ENCODE results near the gene DRC3. TPM values are rescaled to one million over a fixed set of nuclear protein-coding genes. Genes with fewer than 3 reads are reported as not detected.

Gene DRC3
- total RNA-seq, 1 experiment from 2014 or later: 0.68 TPM

- H2BK12ac ChIP-seq (ENCODE audit: insufficient read length, low read depth, low read length): no peak overlapping the region
- H3K4me3 Mint-ChIP-seq: no peak overlapping the region
- no peak overlapping the region for H3T11ph ChIP-seq (ENCODE audit: low read length)
- no peaks in the 10 kb centered on the region for H4K20me1 ChIP-seq (ENCODE audit: control insufficient read depth, insufficient read depth, insufficient read length)
- no peaks in the 10 kb centered on the region for H3K23me2 ChIP-seq (ENCODE audit: insufficient read length, low read depth, low read length, poor library complexity, severe bottlenecking)
- no peaks in the 10 kb centered on the region for H3K4me1 Mint-ChIP-seq
- H3K36me3 Mint-ChIP-seq (ENCODE audit: insufficient read depth in 1 of 3, low read depth in 3 of 3): peaks cover 21 to 74% (median 43%) of the 10 kb centered on the region in 3 experiments; a peak in 6 of 7 replicates
- H3K9ac ChIP-seq (ENCODE audit: extremely low read depth, insufficient read length, low read length): no peak overlapping the region
- no peaks in the 10 kb centered on the region for H3K27me3 Mint-ChIP-seq (ENCODE audit: low read depth)
- H3K56ac ChIP-seq (ENCODE audit: insufficient read length, low read depth, low read length): no peak overlapping the region
- no peak for DNase-seq
- no peak overlapping the region for H3K18ac ChIP-seq (ENCODE audit: insufficient read length, low read depth, low read length)
- no peak overlapping the region; a peak in 1 of 7 replicates for H3K27ac Mint-ChIP-seq
- no peak overlapping the region for H2BK5ac ChIP-seq (ENCODE audit: insufficient read length, low read length)
- H2BK20ac ChIP-seq (ENCODE audit: low read depth, low read length, poor library complexity, severe bottlenecking): no peak overlapping the region
- no CpG with 5 or more reads among the region's 5 CpGs for WGBS (ENCODE audit: extremely low coverage, insufficient read length, low lambda C conversion rate)
- no peaks in the 10 kb centered on the region for H3K27me3 ChIP-seq (ENCODE audit: insufficient read depth, low read length)
- H3K23ac ChIP-seq (ENCODE audit: insufficient read length, low read depth, low read length): no peak overlapping the region
- H2BK120ac ChIP-seq (ENCODE audit: low read depth, low read length, poor library complexity, severe bottlenecking): no peak overlapping the region
- no peaks in the 10 kb centered on the region for H3K4me1 ChIP-seq (ENCODE audit: insufficient read depth, low read length)
- no peak overlapping the region for H2AFZ ChIP-seq (ENCODE audit: low read length)
- H4K8ac ChIP-seq (replicated peaks; ENCODE audit: insufficient read length, low read depth, low read length): no peak overlapping the region
- H3K27ac ChIP-seq (ENCODE audit: insufficient read length, low read depth, low read length): no peak overlapping the region
- H2BK15ac ChIP-seq (ENCODE audit: low read depth, low read length): no peak overlapping the region
- H3K79me1 ChIP-seq (ENCODE audit: insufficient read depth, low read depth, low read length, poor library complexity, severe bottlenecking): no peaks in the 10 kb centered on the region
- no peak overlapping the region for H2AK5ac ChIP-seq (ENCODE audit: insufficient read length, low read length)
- no peak for TF ChIP-seq CTCF (conservative IDR thresholded peaks at IDR 0.05)
- H4K5ac ChIP-seq (ENCODE audit: insufficient read length, low read depth, low read length): no peak overlapping the region
- H3K9me3 ChIP-seq (ENCODE audit: control insufficient read depth, low read depth, low read length): no peaks in the 10 kb centered on the region
- no peak overlapping the region for H3K4ac ChIP-seq (ENCODE audit: low read depth, low read length)
- H4K91ac ChIP-seq (ENCODE audit: insufficient read length, low read depth, low read length): no peak overlapping the region
- H3K79me2 ChIP-seq (ENCODE audit: insufficient read depth, low read length): no peaks in the 10 kb centered on the region
- no peaks in the 10 kb centered on the region for H3K9me3 Mint-ChIP-seq
- H3K4me2 ChIP-seq (ENCODE audit: insufficient read depth, insufficient read length, low read length): no peak overlapping the region
- H3K14ac ChIP-seq (ENCODE audit: insufficient read depth, low read length): no peak overlapping the region
Measured at GRCh38 chr17:18059283-18059682, 86.6 kb downstream of the DRC3 start.
